Thyroid gland (tissue), 4 donors: ENCODE measurements around the gene RNF220.

Experiments
- CTCF ChIP-seq, 6 experiments: fragments of 200-600 bp in 3 of 6; fragments of 450-650 bp in 3 of 6; sonication (generic) in 3 of 6; IDR thresholded peaks; one replicate each; pipeline ENCODE4 v1.5.1; 2016 to 2019; ENCODE audit warnings: antibody characterized with exemption in 6 of 6, mild to moderate bottlenecking in 2 of 6, inconsistent platforms in 1 of 6, moderate library complexity in 1 of 6
- POLR2A ChIP-seq, 2 donors: fragments of 450-650 bp; IDR thresholded peaks; one replicate each; pipeline ENCODE4 v1.6.1; 2017; ENCODE audit warnings: antibody characterized with exemption in 2 of 2, mild to moderate bottlenecking in 2 of 2, moderate library complexity in 1 of 2

- TF ChIP-seq CTCF (IDR thresholded peaks at IDR 0.05), result no peak
- TF ChIP-seq POLR2A (IDR thresholded peaks at IDR 0.05), result no peak
Measured at GRCh38 chr1:44419901-44420300, 14.8 kb downstream of the RNF220 start.
